Activated naive CD4-positive, alpha-beta T cell treated with anti-CD3 and anti-CD28 coated beads for 36 hours (primary cell): Measurements from ENCODE around the gene TMIGD2. TPM values are rescaled to one million over a fixed set of nuclear protein-coding genes. Genes with fewer than 3 reads are reported as not detected.
"Not testable (repeated sequence)": the region's sequence is repeated elsewhere in the genome, so short reads cannot be mapped to it uniquely, and the experiment has no call there.

Experiments used
- CTCF ChIA-PET: fragments of 350-600 bp; sonication (Branson Sonifier 250); formaldehyde crosslinking; loops from one replicate; lab custom pipeline; 2021; ENCODE audit warnings: antibody characterized with exemption; lab: Charles Lee
- DNase-seq: peaks from one replicate; pipeline ENCODE4 v3.0.0-alpha.2; 2020
- H3K27ac Mint-ChIP-seq: one replicate; pipeline ENCODE4 v1.8.0; 2021; ENCODE audit warnings: mild to moderate bottlenecking, mixed read lengths
- H3K27me3 Mint-ChIP-seq: one replicate; pipeline ENCODE4 v1.8.0; 2021; ENCODE audit warnings: low read depth, mixed read lengths
- H3K36me3 Mint-ChIP-seq: one replicate; pipeline ENCODE4 v1.8.0; 2021; ENCODE audit warnings: low read depth, mixed read lengths
- H3K4me1 Mint-ChIP-seq: one replicate; pipeline ENCODE4 v1.8.0; 2021; ENCODE audit warnings: low read depth, mixed read lengths
- H3K4me3 Mint-ChIP-seq: one replicate; pipeline ENCODE4 v1.8.0; 2021; ENCODE audit warnings: mild to moderate bottlenecking, moderate library complexity, mixed read lengths
- H3K9me3 Mint-ChIP-seq: one replicate; pipeline ENCODE4 v1.8.0; 2021; ENCODE audit warnings: mixed read lengths
- intact Hi-C: fragments of 100-400 bp; cut with micrococcal nuclease; formaldehyde crosslinking; loops from one replicate; pipeline ENCODE4 v1.15.1; 2023
- total RNA-seq, 2 experiments: library from RNA; stranded (reverse); gene quantifications; one replicate each; pipeline ENCODE4 v1.2.3, GENCODE V29; 2021

TMIGD2 gene
- total RNA-seq, 2 experiments from 2014 or later: 19.9 to 21.2 TPM

DNA sequence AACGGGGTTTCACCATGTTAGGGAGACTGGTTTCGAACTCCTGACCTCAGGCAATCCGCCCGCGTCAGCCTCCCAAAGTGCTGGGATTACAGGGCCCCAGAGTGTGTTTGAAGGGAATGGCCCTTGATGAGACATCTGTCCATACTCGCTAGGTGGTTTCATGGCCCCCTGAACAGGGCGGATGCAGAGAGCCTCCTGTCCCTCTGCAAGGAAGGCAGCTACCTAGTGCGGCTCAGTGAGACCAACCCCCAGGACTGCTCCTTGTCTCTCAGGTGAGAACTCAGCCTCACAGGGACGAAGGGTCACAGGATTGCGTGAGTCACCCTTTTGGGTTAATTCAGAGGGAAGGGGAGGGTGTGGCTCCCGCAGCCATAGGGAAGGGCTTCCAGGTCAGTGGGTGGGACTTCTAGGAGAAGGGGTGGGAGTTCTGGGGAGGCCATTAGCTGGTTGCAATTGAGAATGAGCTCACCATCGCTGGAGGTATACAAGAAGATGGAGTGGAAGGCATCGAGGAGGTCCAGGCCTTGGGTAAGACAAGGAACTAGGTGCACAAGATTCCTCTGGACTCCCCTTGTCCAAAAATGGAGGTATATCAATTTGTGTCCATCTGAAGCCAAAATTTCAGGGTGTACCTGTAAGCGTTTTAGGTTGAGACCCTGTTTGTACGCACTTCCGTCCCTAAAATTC, 14.0 kb downstream of the TMIGD2 start:
- no peaks in the 10 kb centered on the region for H3K36me3 Mint-ChIP-seq
- H3K9me3 Mint-ChIP-seq: no peaks in the 10 kb centered on the region
- no peak overlapping the region for H3K4me3 Mint-ChIP-seq
- CTCF ChIA-PET: no interaction called here
- no peak for DNase-seq
- intact Hi-C loops: no loop called here
- no peaks in the 10 kb centered on the region for H3K27me3 Mint-ChIP-seq
- H3K4me1 Mint-ChIP-seq: no peaks in the 10 kb centered on the region
- no peak overlapping the region for H3K27ac Mint-ChIP-seq

DNA sequence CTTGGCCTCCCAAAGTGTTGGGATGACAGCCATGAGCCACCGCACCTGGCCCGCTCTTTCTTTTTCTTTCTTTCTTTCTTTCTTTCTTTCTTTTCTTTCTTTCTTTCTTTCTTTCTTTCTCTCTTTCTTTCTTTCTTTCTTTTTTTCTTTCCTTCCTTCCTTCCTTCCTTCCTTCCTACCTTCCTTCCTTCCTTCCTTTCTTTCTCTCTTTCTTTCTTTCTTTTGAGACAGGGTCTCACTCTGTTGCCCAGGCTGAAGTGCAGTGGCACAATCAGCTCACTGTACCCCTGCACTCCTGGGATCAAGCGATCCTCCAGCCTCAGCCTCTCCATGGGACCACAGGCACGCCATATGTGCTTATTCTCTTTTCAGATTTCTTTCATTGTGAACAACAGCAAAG, 16.0 kb downstream of the TMIGD2 start:
- H3K4me1 Mint-ChIP-seq, H3K27ac Mint-ChIP-seq, intact Hi-C loops, DNase-seq, H3K27me3 Mint-ChIP-seq, CTCF ChIA-PET, H3K4me3 Mint-ChIP-seq, H3K9me3 Mint-ChIP-seq, H3K36me3 Mint-ChIP-seq: not testable (repeated sequence)

- Mint-ChIP-seq H3K9me3 (no peaks in the 10 kb centered on the region), H3K36me3 (no peaks in the 10 kb centered on the region), H3K27me3 (peaks cover 11% of the 10 kb centered on the region), H3K27ac (no peak overlapping the region), H3K4me3 (no peak overlapping the region), H3K4me1 (peaks cover under 1% of the 10 kb centered on the region)
- intact Hi-C loops: no loop called here
- CTCF ChIA-PET: interaction anchor here (1.2 kb wide), 1 partner anchor 35 kb away, joined by 3 read pairs; no protein-coding TSS in a partner anchor
- no peak for DNase-seq
Measured at GRCh38 chr19:4284974-4285373, 17.2 kb downstream of the TMIGD2 start.

DNA sequence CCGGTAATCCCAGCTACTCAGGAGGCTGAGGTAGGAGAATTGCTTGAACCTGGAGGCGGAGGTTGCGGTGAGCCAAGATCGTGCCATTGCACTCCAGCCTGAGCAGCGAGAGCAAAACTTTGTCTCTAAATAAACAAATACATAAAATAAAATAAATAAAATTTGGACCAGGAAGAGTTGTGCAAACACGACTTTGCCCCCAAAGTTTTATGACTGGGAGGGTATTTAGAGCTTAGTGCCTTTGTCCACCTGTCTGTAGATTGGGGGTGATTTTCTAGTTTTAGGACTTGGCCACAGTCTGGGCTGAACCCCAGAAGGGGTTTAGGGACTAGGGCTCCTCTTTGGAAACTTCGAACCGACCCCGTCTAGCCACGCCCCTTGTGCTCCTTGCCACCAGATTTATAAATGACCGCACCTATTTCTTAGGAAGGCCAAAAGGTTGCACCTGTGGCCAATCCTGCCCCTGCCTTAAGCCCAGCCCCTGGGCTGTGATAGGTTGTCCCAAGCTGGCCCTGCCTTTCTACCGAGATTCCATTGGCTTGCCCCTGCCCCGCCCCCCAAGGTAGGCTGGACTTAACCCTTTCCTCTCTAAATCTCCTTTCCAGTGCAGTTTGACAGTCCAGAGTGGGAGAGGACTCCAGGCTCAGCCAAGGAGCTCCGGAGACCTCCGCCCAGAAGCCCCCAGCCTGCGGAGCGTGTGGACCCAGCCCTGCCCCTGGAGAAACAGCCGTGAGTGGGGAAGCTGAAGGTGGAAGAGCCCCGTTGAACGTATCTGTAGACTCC, 17.8 kb downstream of the TMIGD2 start:
- Mint-ChIP-seq H3K4me3 (no peak overlapping the region), H3K4me1 (peaks cover 4% of the 10 kb centered on the region), H3K36me3 (no peaks in the 10 kb centered on the region), H3K27ac (no peak overlapping the region), H3K9me3 (no peaks in the 10 kb centered on the region), H3K27me3 (peaks cover 15% of the 10 kb centered on the region)
- intact Hi-C loops: no loop called here
- CTCF ChIA-PET: interaction anchor here (1.2 kb wide), 1 partner anchor 35 kb away, joined by 3 read pairs; no protein-coding TSS in a partner anchor
- DNase-seq: no peak

DNA sequence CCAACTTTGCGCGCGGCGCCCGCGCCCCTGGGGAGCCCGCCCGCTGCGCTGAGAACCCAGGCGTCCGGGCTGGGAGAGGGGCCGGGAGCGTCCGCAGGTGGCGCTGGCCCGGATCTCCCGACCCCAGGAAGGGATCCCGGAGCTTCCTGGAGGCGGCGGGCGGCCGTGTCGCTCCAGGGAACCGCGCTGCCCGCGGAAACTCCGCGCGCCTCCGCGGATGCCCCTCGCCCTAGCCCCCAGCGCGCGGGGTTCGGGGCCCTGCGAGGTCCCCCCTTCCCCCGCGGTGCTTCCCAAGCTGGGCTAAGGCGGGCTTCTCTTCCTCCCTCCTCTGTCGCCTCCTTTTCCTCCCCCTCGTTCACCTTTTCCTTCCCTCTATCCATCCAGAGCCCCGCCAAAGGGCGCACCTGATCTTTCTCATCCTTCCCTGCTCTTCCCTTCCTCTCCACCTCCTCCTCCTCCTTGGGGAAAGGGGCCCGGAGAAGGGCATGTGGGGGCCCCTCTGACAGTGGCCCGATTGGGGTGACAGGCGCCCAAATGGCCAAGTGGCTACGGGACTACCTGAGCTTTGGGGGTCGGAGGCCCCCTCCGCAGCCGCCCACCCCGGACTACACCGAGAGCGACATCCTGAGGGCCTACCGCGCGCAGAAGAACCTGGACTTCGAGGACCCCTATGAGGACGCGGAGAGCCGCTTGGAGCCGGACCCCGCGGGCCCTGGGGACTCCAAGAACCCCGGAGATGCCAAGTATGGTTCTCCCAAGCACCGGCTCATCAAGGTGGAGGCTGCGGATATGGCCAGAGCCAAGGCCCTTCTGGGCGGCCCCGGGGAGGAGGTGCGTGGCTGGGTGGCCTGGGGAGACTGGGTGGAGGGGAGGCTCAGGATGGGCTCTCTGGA, 22.4 kb downstream of the TMIGD2 start:
- CTCF ChIA-PET: interaction anchor here (0.6 to 1.7 kb wide), 2 partner anchors 13 to 230 kb away, joined by 5 to 6 read pairs; no protein-coding TSS in a partner anchor

GRCh38 chr19:4279267-4279529, 23.0 kb downstream of the TMIGD2 start:
- H3K4me1 Mint-ChIP-seq: peaks cover 7% of the 10 kb centered on the region
- H3K27me3 Mint-ChIP-seq: peaks cover 18% of the 10 kb centered on the region
- no peaks in the 10 kb centered on the region for H3K36me3 Mint-ChIP-seq
- no peak for DNase-seq
- H3K27ac Mint-ChIP-seq: no peak overlapping the region
- no peak overlapping the region for H3K4me3 Mint-ChIP-seq
- CTCF ChIA-PET: interaction anchor here (0.6 kb wide), 1 partner anchor 230 kb away, joined by 5 read pairs; no protein-coding TSS in a partner anchor
- intact Hi-C loops: no loop called here
- no peaks in the 10 kb centered on the region for H3K9me3 Mint-ChIP-seq

More for the DNA sequence above, 22.4 kb downstream of the TMIGD2 start:
- no peak for DNase-seq
- peak overlapping the region; percentile 43 for H3K4me3 Mint-ChIP-seq
- H3K27me3 Mint-ChIP-seq: peaks cover 18% of the 10 kb centered on the region
- H3K27ac Mint-ChIP-seq: no peak overlapping the region
- intact Hi-C loops: no loop called here
- peaks cover 7% of the 10 kb centered on the region for H3K4me1 Mint-ChIP-seq
- H3K36me3 Mint-ChIP-seq: no peaks in the 10 kb centered on the region
- H3K9me3 Mint-ChIP-seq: no peaks in the 10 kb centered on the region

- CTCF ChIA-PET: interaction anchor here (0.6 kb wide), 1 partner anchor 229 kb away, joined by 5 read pairs; no protein-coding TSS in a partner anchor
- no peak within 1 kb of the TSS for H3K27ac Mint-ChIP-seq
- no peaks in the 10 kb centered on the region for H3K36me3 Mint-ChIP-seq
- peaks cover 7% of the 10 kb centered on the region for H3K4me1 Mint-ChIP-seq
- DNase-seq: no peak
- peaks cover 18% of the 10 kb centered on the region for H3K27me3 Mint-ChIP-seq
- H3K4me3 Mint-ChIP-seq: peak within 1 kb of the TSS; percentile 43
- H3K9me3 Mint-ChIP-seq: no peaks in the 10 kb centered on the region
- intact Hi-C loops: no loop called here
Measured at GRCh38 chr19:4278419-4279266, 23.5 kb downstream of the TMIGD2 start, which contains the start of gene SHD. SHD (plus strand) TSS chr19:4279266; CDS start chr19:4280064, 798 bp downstream.

DNA sequence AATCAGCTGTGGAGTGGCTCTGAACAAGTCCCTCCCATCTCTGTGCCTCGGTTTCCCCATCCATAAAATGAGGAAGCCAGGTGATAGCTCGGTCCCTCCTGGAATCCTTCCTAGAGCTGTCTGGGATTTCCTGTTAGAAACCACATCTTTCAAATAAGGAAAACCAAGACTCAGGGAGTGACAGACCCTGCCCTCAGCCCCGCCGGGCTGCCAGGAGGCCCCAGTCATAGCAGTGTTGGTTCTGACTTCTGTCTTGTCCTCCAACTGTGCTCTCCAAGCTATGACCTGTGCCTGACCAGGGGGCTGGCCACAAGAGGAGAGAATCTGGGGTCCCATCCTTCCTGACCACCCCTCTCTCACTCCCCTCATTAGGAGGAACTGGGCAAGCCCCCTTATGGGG, 24.2 kb downstream of the TMIGD2 start:
- peaks cover 18% of the 10 kb centered on the region for H3K27me3 Mint-ChIP-seq
- CTCF ChIA-PET: interaction anchor here (1.1 to 3.0 kb wide), 3 partner anchors 9 to 75 kb away, joined by 4 to 11 read pairs (median 4); no protein-coding TSS in a partner anchor
- no peaks in the 10 kb centered on the region for H3K36me3 Mint-ChIP-seq
- H3K4me1 Mint-ChIP-seq: peaks cover 7% of the 10 kb centered on the region
- no peak overlapping the region for H3K27ac Mint-ChIP-seq
- DNase-seq: no peak
- intact Hi-C loops: no loop called here
- H3K4me3 Mint-ChIP-seq: no peak overlapping the region
- no peaks in the 10 kb centered on the region for H3K9me3 Mint-ChIP-seq

- intact Hi-C loops: no loop called here
- no peak overlapping the region for H3K4me3 Mint-ChIP-seq
- H3K36me3 Mint-ChIP-seq: peaks cover under 1% of the 10 kb centered on the region
- H3K27ac Mint-ChIP-seq: no peak overlapping the region
- no peaks in the 10 kb centered on the region for H3K9me3 Mint-ChIP-seq
- CTCF ChIA-PET: interaction anchor here (1.1 to 3.0 kb wide), 3 partner anchors 9 to 75 kb away, joined by 4 to 11 read pairs (median 4); no protein-coding TSS in a partner anchor
- peaks cover 18% of the 10 kb centered on the region for H3K27me3 Mint-ChIP-seq
- no peak for DNase-seq
- H3K4me1 Mint-ChIP-seq: peaks cover 7% of the 10 kb centered on the region
Measured at GRCh38 chr19:4277191-4277696, 24.9 kb downstream of the TMIGD2 start.

DNA sequence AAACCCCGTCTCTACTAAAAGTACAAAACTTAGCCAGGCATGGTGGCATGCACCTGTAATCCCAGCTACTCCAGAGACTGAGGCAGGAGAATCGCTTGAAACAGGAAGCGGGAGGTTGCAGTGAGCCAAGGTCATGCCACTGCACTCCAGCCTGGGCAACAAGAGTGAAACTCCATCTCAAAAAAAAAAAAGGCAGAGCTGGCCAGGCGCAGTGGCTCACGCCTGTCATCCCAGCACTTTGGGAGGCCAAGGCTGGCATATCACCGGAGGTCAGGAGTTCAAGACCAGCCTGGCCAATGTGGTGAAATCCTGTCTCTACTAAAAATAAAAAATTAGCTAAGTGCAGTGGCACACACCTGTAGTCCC, 27.9 kb downstream of the TMIGD2 start:
- intact Hi-C loops, H3K27me3 Mint-ChIP-seq, DNase-seq, H3K4me3 Mint-ChIP-seq, H3K9me3 Mint-ChIP-seq, H3K36me3 Mint-ChIP-seq, H3K27ac Mint-ChIP-seq, H3K4me1 Mint-ChIP-seq: not testable (repeated sequence)
- CTCF ChIA-PET: interaction anchor here (1.6 kb wide), 1 partner anchor 78 kb away, joined by 6 read pairs; no protein-coding TSS in a partner anchor

DNA sequence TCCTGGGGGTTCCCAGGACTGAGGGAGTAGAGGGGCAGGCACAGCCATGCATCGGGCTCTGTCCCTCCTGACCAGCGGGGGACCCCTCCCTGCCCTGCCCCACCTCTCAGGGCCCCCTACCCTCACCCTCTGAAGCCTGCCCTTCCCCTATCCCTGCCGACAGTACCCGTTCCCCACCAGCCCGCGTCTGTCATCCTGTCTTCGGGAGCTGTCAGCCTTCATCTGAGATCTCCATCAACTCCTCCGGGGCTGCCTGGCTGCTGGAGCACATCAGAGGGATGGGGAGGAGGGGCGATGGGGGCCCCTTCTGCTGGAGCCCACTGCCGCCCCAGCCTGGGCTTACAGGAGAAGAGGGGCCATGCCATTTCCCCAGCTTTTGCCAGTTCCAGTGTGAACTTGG, 29.3 kb downstream of the TMIGD2 start:
- CTCF ChIA-PET: no interaction called here
- intact Hi-C loops: no loop called here
- no peaks in the 10 kb centered on the region for H3K27me3 Mint-ChIP-seq
- peaks cover 8% of the 10 kb centered on the region for H3K36me3 Mint-ChIP-seq
- no peak for DNase-seq
- no peaks in the 10 kb centered on the region for H3K4me1 Mint-ChIP-seq
- H3K27ac Mint-ChIP-seq: no peak overlapping the region
- H3K4me3 Mint-ChIP-seq: no peak overlapping the region
- no peaks in the 10 kb centered on the region for H3K9me3 Mint-ChIP-seq
